Smooth muscle cell of the pulmonary artery (primary cell): ENCODE measurements around the gene ZBP1. TPM values are rescaled to one million over a fixed set of nuclear protein-coding genes. Genes with fewer than 3 reads are reported as not detected.

Experiments
- total RNA-seq: library from RNA; depleted of rRNA; stranded (reverse); fragments of >200 nt; gene quantifications from 2 replicates; pipeline ENCODE4 v1.2.3, GENCODE V29; 2014

Gene ZBP1
- not detected in 2 replicates for total RNA-seq

DNA sequence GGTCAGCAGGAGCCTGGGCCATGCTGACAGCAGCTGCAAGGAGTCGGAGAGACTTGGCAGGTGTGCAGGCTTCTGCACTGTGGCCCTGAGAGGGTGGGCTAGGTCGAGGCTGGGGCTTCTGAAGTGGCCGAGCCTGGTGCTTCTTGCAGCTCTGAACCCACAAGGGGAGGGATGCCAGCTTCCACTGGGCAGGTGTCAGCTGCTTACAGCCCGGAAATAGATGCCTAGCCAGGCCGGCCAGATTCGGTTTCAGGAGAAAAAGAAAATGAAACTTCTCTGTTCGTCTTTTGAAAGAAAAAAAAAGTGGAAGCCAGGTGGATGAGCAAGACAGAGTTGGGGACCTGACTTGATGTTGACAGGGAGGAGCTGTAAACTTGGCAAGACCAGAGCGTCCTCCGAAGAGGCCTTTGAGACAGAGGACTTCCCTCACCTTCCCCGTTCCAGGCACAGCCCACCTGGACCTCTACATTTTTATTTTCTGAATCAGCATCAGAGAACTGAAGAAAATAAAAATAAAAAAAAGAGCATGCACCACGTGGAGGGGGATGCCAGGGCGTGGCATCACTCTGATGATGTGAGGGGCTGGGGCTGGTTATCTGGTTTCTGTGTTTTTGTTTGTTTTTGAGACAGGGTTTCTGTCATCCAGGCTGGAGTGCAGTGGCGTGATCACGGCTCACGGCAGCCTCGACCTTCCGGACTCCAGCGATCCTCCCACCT lies at the start of gene ZBP1:
Gene ZBP1 (minus strand): TSS at position 153 of the 717 bp plus-strand sequence. CDS start 131 bp downstream, at position 22.

DNA sequence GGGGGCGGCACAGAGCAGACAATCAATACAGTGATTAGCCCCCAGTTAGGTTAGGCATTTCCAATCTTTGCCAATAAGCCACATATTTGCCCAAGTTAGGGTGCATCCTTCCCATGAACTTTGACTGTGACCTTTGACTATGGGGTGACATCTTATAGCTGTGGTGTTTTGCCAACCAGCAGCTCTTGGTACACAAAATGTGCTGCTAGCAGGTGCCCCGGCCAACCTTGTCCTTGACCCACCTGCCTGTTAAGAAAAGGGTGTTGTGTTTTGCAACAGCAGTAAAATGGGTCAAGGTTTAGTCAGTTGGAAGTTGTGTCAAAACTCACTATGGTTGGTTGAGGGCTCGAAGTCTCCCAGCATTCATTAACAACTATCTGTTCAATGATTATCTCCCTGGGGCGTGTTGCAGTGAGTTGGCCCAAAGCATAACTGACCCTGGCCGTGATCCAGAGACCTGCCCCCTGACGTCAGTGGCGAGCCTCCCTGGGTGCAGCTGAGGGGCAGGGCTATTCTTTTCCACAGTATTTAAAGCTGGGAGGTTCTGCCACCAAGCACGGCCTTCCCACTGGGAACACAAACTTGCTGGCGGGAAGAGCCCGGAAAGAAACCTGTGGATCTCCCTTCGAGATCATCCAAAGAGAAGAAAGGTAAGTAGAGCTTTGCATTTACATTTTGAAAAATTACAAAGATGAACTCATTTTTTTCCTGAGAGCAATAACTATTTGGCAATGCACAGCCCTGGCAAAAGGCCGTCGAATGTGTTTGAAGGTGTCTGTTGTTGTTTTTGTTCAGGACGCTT lies 59.5 kb downstream of the ZBP1 start, which contains the start of gene PCK1:
Gene PCK1 (plus strand): TSS at position 557 of the 802 bp plus-strand sequence. CDS start 302 bp downstream, outside the sequence.

Other genes with a start within 250 kb of the ZBP1 start
- gene RBM38, start 229.0 kb downstream of the ZBP1 start, total RNA-seq, result 4.8 and 18.1 TPM in 2 replicates
- gene CTCFL, start 95.3 kb downstream of the ZBP1 start, total RNA-seq, result not detected in 2 replicates
- 0.52 TPM in 1 of 2 replicates, not detected in the other for gene PCK1, start 59.3 kb downstream of the ZBP1 start, total RNA-seq
- 6.1 and 19.9 TPM in 2 replicates for gene PMEPA1, start 89.6 kb upstream of the ZBP1 start, total RNA-seq